ENCODE measurements around the gene TCF4.

TCF4 gene

GRCh38 chr18:55265984-55266383, 322.0 kb downstream of the TCF4 start:
- H3K4me3 ChIP-seq (ENCODE audit: control insufficient read depth, low read depth, low read length): no peak overlapping the region
- peak; percentile 80 for DNase-seq (ENCODE audit: low read depth)
- TF ChIP-seq CTCF (conservative IDR thresholded peaks at IDR 0.05; ENCODE audit: control insufficient read depth, insufficient read depth, low read depth, low read length): no peak

DNA sequence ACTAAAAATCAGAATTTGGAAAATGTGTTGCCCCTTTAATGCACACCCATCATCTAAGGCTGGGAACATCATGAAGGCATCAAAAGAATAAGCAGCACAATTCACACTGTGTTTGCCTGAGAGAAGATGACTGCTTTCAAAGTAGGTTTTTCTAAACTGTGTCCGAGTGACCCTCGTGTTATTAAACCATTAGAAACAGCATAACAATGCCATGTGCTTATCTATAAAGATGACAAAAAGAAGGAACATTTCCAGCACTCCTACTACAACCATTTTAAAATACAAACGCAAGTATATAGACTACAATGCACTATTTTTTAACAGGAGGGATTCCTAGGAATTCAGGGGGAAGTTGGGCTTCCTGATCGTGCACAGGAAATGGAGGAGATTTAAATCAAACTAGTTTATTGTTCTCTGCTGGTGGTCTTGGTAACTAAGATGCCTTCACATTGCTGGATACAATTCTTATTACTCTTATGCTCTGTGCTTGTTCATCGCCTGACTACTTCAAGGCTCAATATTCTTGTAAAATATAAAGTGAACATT, 322.8 kb downstream of the TCF4 start:
- no peak for TF ChIP-seq CTCF (conservative IDR thresholded peaks at IDR 0.05; ENCODE audit: control insufficient read depth, insufficient read depth, low read depth, low read length)
- DNase-seq (ENCODE audit: low read depth): no peak
- no peak overlapping the region for H3K4me3 ChIP-seq (ENCODE audit: control insufficient read depth, low read depth, low read length)

DNA sequence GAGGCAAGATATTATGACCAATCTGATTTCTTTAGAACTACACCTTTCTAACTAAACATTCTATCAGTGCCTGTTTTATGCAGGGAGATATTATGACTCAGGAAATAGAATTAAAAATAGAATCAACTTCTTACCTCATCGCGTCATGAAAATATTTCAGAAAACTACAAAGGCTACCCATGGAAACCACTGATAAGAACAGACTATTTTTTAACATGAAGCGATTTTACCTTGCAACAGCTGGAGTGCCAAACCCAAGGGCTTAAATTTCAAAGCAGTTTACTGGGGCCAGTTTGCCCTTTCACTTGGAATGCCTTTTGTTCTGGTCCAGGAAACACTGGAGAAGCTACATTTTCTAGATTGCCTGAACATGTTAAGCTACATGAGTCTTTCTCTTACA, 323.9 kb downstream of the TCF4 start:
- DNase-seq (ENCODE audit: low read depth): no peak
- no peak for TF ChIP-seq CTCF (conservative IDR thresholded peaks at IDR 0.05; ENCODE audit: control insufficient read depth, insufficient read depth, low read depth, low read length)

DNA sequence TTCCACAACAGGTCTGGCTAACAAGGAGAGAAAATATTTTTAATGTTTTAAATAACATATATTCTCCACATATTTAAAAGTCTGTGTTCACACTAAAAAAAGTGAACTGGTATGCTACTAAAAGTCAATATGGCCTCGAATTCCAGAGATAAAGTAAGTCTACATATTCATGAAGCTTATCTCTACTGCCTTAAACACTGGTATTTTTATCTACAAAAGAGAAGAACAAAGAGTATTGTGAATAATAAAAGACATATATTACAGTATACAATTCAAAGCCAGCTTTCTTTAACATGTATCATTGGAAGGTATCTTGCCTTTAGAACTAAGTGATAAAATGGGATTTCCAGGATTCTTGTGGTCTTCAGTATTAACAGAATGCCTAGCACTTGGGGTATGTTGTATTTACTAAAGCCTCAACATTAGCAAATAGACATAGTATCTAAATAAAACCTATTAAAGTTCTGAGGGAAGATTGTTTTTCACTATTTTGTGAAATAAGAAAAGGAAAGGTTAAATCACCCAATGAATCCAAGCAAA, 325.9 kb downstream of the TCF4 start:
- no peak overlapping the region for H3K4me3 ChIP-seq (ENCODE audit: control insufficient read depth, low read depth, low read length)
- TF ChIP-seq CTCF (conservative IDR thresholded peaks at IDR 0.05; ENCODE audit: control insufficient read depth, insufficient read depth, low read depth, low read length): no peak
- DNase-seq (ENCODE audit: low read depth): no peak

More for the DNA sequence above, 323.9 kb downstream of the TCF4 start:
- H3K4me3 ChIP-seq (ENCODE audit: control insufficient read depth, low read depth, low read length): no peak overlapping the region

- no peak for DNase-seq (ENCODE audit: low read depth)
- H3K4me3 ChIP-seq (ENCODE audit: control insufficient read depth, low read depth, low read length): no peak overlapping the region
- TF ChIP-seq CTCF (conservative IDR thresholded peaks at IDR 0.05; ENCODE audit: control insufficient read depth, insufficient read depth, low read depth, low read length): no peak
These were observed 326.7 kb downstream of the TCF4 start for GRCh38 chr18:55261253-55261652.

DNA sequence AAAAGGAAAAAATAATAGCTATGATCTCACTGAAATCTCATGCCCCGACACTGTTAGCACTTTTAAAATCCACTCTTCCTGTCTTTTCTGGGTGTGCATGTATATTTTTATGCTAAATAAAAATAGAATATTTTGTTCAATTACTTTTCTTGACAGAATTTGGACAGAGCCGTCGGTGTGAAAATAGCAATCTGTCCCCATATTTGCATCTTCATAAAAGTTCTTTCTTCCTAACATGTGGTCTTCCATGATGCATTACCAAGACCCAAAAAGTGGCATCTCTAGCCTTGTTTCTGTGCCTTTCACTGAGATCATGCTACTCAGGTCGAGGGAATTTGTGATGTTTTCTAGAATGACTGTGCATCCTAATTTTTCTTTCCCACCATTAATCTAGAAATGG, 329.9 kb downstream of the TCF4 start:
- no peak for TF ChIP-seq CTCF (conservative IDR thresholded peaks at IDR 0.05; ENCODE audit: control insufficient read depth, insufficient read depth, low read depth, low read length)
- DNase-seq (ENCODE audit: low read depth): no peak
- no peak overlapping the region for H3K4me3 ChIP-seq (ENCODE audit: control insufficient read depth, low read depth, low read length)

DNA sequence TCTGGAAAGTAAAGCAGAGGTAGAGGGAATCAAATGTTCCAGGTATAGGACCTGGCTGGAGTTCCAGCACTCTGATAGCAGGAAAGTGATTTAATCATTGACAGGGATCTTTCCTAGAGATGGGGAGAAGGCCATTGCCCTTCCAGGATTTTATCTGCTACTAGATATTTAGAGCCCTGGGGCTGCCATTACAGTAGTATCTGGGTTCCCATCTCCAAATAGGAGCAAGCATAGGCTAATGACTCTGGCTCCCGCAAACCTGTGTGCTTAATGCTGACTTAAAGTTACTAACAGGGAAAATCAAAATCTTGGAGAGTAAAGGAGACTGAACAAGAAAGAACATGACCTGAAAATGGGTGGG, 331.1 kb downstream of the TCF4 start:
- no peak for TF ChIP-seq CTCF (conservative IDR thresholded peaks at IDR 0.05; ENCODE audit: control insufficient read depth, insufficient read depth, low read depth, low read length)
- no peak for DNase-seq (ENCODE audit: low read depth)
- no peak overlapping the region for H3K4me3 ChIP-seq (ENCODE audit: control insufficient read depth, low read depth, low read length)

Data from fibroblast of mammary gland (primary cell).